AG10803 (cell line): ENCODE measurements around the gene DIRAS1.

Source experiments
- DNase-seq: peaks from one replicate; pipeline ENCODE4 v3.0.0; 2010; ENCODE audit warnings: low read depth
- H3K4me3 ChIP-seq: 2 replicates; pipeline ENCODE4 v1.5.1; 2011; ENCODE audit warnings: mild to moderate bottlenecking, low read length, control low read depth
- TF ChIP-seq, protein P1 (sequence below): conservative IDR thresholded peaks from 2 replicates; pipeline ENCODE4 v1.5.1; 2011; ENCODE audit warnings: mild to moderate bottlenecking, low read length, control low read depth, inconsistent platforms

The DIRAS1 gene

DNA sequence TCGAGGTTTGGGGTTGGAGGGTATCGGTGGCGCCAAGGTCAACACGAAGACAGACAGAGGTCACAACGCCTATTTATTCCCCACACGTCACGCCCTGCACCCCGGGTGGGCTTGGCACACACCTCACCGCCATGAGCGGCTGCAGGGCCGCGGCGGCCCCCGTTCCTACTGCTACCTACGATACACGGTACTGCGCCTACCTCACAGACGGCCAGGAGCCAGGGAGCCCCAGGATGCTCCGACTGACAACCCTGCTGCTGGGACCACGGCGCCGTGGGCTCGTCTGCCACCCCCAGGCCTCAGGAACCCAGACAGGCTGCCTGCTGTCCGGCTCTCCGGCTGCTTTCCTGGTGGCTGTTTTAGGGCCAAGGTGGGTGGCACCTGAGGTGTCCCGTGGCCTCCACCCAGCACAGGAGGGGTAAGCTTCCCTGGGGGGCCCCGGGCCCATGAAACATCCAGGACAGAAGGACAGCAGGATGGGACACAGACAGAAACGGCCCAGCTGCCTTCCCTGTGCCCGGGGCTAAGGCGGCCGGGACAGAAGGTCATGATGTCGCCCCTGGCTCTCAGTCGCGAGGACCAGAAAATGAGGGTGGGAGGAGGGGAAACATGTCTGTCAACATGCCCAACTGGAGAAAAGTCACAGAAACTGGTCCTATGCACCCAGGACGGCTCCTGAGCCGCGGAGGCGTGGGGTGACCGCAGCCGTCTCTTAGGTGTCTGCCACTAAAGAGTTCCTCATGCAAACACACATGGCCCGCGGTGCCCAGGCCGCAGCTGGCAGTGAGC is 33.7 kb upstream of the DIRAS1 start:
- no peak for DNase-seq
- TF ChIP-seq, protein P1, sequence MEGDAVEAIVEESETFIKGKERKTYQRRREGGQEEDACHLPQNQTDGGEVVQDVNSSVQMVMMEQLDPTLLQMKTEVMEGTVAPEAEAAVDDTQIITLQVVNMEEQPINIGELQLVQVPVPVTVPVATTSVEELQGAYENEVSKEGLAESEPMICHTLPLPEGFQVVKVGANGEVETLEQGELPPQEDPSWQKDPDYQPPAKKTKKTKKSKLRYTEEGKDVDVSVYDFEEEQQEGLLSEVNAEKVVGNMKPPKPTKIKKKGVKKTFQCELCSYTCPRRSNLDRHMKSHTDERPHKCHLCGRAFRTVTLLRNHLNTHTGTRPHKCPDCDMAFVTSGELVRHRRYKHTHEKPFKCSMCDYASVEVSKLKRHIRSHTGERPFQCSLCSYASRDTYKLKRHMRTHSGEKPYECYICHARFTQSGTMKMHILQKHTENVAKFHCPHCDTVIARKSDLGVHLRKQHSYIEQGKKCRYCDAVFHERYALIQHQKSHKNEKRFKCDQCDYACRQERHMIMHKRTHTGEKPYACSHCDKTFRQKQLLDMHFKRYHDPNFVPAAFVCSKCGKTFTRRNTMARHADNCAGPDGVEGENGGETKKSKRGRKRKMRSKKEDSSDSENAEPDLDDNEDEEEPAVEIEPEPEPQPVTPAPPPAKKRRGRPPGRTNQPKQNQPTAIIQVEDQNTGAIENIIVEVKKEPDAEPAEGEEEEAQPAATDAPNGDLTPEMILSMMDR = no peak
- no peak overlapping the region for H3K4me3 ChIP-seq

- H3K4me3 ChIP-seq = no peak overlapping the region
- TF ChIP-seq, protein P1 = no peak
Observed at GRCh38 chr19:2751438-2751830, 30.3 kb upstream of the DIRAS1 start.

GRCh38 chr19:2750808-2751437 is 29.8 kb upstream of the DIRAS1 start:
- TF ChIP-seq, protein P1 = no peak
- no peak for DNase-seq
- no peak overlapping the region for H3K4me3 ChIP-seq

More at GRCh38 chr19:2751438-2751830, 30.3 kb upstream of the DIRAS1 start:
- no peak for DNase-seq

DNA sequence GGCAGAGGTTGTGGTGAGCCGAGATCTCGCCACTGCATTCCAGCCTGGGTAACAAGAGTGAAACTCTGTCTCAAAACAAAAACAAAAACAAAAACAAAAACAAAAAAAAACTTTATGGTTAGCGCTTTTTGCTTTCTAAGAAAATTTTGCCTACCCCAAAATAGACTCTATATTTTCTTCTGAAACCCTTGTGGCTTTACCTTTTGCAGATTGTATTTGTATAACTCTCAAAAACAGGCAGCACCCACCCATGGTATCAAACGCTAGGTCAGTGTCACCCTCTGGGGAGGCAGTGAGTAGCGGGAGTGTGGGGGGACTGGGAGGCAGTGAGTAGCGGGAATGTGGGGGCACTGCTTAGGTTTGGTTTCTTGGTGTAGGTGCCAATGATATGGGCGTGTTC is 26.2 kb upstream of the DIRAS1 start:
- no peak overlapping the region for H3K4me3 ChIP-seq
- TF ChIP-seq, protein P1 = no peak
- DNase-seq = no peak

- TF ChIP-seq, protein P1 = no peak
- H3K4me3 ChIP-seq = no peak overlapping the region
- no peak for DNase-seq
Observed at GRCh38 chr19:2744113-2744512, 22.9 kb upstream of the DIRAS1 start.

DNA sequence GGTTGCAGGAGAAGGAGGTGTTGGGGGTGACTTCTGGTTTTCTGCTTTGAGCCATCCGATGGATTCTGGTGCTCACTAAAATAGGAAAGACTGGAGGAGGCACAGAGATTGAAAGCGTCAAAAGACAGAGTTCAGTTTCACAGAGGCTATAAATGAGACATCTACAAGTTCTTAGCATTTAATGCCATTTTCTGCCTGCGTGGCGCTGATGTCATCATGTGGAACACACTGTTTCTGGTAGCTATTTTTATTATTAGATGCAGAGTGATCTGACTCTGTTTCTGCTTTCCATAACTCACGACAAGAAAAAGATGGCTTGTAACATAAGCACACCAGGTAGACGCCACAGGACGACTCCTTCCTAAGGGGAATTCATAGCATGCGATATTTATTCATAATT is 21.9 kb upstream of the DIRAS1 start:
- no peak overlapping the region for H3K4me3 ChIP-seq
- no peak for DNase-seq
- TF ChIP-seq, protein P1 = no peak

DNA sequence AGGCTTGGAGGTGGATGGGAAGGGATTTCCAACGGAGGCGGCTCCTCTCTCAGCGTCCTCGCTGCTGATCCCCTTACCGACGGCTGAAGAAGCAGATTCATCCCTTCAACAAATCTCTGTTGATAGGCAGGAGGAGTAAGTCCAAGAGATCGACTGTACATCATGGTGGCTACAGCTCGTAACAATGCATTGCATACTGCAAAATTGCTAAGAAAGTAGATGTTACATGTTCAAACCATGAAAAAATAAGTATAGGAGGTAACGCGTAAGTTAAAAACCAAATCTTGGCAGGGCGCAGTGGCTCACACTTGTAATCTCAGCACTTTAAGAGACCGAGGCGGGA is 19.1 kb upstream of the DIRAS1 start:
- TF ChIP-seq, protein P1 = no peak
- H3K4me3 ChIP-seq = no peak overlapping the region

More for the DNA sequence above, 19.1 kb upstream of the DIRAS1 start:
- no peak for DNase-seq
